CD4-positive, alpha-beta memory T cell (primary cell): Measurements from ENCODE around the gene EFCAB12. TPM values are rescaled to one million over a fixed set of nuclear protein-coding genes. Genes with fewer than 3 reads are reported as not detected.
"Not testable (repeated sequence)": the region's sequence is repeated elsewhere in the genome, so short reads cannot be mapped to it uniquely, and the experiment has no call there.

Experiments
- CTCF ChIA-PET: fragments of 350-600 bp; sonication (Branson Sonifier 250); formaldehyde crosslinking; loops from one replicate; lab custom pipeline; 2021; ENCODE audit warnings: inconsistent platforms; ENCODE audit not compliant: partially characterized antibody; lab: Charles Lee
- POLR2A ChIA-PET: fragments of 350-600 bp; sonication (Branson Sonifier 250); formaldehyde crosslinking; loops from one replicate; lab custom pipeline; 2021; ENCODE audit not compliant: partially characterized antibody; lab: Charles Lee
- DNase-seq, 5 donors: peaks; one replicate each; pipeline versions ENCODE4 v3.0.0 to v3.0.0-alpha.2; 2020 to 2022; ENCODE audit warnings: mixed read lengths in 1 of 5
- H3K27ac ChIP-seq: one replicate; pipeline ENCODE4 v1.7.0; 2013; ENCODE audit warnings: low read depth, low read length
- H3K27me3 ChIP-seq: 2 replicates; pipeline ENCODE4 v1.7.0; 2013; ENCODE audit warnings: mild to moderate bottlenecking, low read length, moderate library complexity; ENCODE audit not compliant: insufficient read depth
- H3K36me3 ChIP-seq: 2 replicates; pipeline ENCODE4 v1.7.0; 2013; ENCODE audit warnings: mild to moderate bottlenecking, low read length, moderate library complexity; ENCODE audit not compliant: insufficient read depth
- H3K4me1 ChIP-seq: 2 replicates; pipeline ENCODE4 v1.7.0; 2013; ENCODE audit warnings: mild to moderate bottlenecking, low read length, moderate library complexity; ENCODE audit not compliant: insufficient read depth
- H3K4me3 ChIP-seq, 2 donors: one replicate each; pipeline ENCODE4 v1.7.0; 2013; ENCODE audit warnings: low read length in 2 of 2, mild to moderate bottlenecking in 1 of 2
- H3K9me3 ChIP-seq, 2 donors: one replicate each; pipeline ENCODE4 v1.7.0; 2013; ENCODE audit warnings: low read length in 2 of 2, control low read depth in 1 of 2; ENCODE audit not compliant: control insufficient read depth in 1 of 2
- H3K27ac Mint-ChIP-seq, 7 donors: one replicate each; pipeline ENCODE4 v1.8.0; 2020 to 2021; ENCODE audit warnings: mixed read lengths in 7 of 7, mild to moderate bottlenecking in 6 of 7, inconsistent platforms in 3 of 7, moderate library complexity in 3 of 7
- H3K27me3 Mint-ChIP-seq, 2 donors: one replicate each; pipeline ENCODE4 v1.8.0; 2020 to 2021; ENCODE audit warnings: mixed read lengths in 2 of 2
- H3K36me3 Mint-ChIP-seq, 2 donors: one replicate each; pipeline ENCODE4 v1.8.0; 2020 to 2021; ENCODE audit warnings: mixed read lengths in 2 of 2, inconsistent platforms in 1 of 2, mild to moderate bottlenecking in 1 of 2
- H3K4me1 Mint-ChIP-seq, 4 donors: one replicate each; pipeline ENCODE4 v1.8.0; 2020 to 2021; ENCODE audit warnings: mixed read lengths in 4 of 4, mild to moderate bottlenecking in 1 of 4
- H3K4me3 Mint-ChIP-seq, 8 donors: one replicate each; pipeline ENCODE4 v1.8.0; 2020 to 2021; ENCODE audit warnings: mixed read lengths in 8 of 8, mild to moderate bottlenecking in 7 of 8, moderate library complexity in 6 of 8, inconsistent platforms in 3 of 8
- H3K9me3 Mint-ChIP-seq, 8 donors: one replicate each; pipeline ENCODE4 v1.8.0; 2020 to 2021; ENCODE audit warnings: mixed read lengths in 8 of 8, mild to moderate bottlenecking in 5 of 8, inconsistent platforms in 3 of 8, moderate library complexity in 1 of 8
- intact Hi-C: fragments of 100-400 bp; cut with micrococcal nuclease; formaldehyde crosslinking; loops from one replicate; pipeline ENCODE4 v1.15.1; 2023
- polyA plus RNA-seq, 2 donors: library from polyadenylated mRNA; unstranded; fragments of 300-500 nt; fragmentation: Illumina TruSeq; gene quantifications; one replicate each; pipeline ENCODE4 v1.2.3, GENCODE V29; 2021
- total RNA-seq, 2 experiments: library from RNA; stranded (reverse); gene quantifications; one replicate each; pipeline ENCODE4 v1.2.3, GENCODE V29; 2021

EFCAB12 gene
- total and polyA plus RNA-seq, 4 experiments from 2014 or later, result 0.09 to 1.6 (median 1.5) TPM; not detected in 1

GRCh38 chr3:129391583-129391982 is 36.9 kb downstream of the EFCAB12 start:
- Mint-ChIP-seq H3K36me3 (peaks cover 52 to 80% of the 10 kb centered on the region in 2 donors), H3K4me1 (peaks cover 4 to 19% (median 7%) of the 10 kb centered on the region in 4 donors)
- H3K9me3 Mint-ChIP-seq, H3K27ac Mint-ChIP-seq, H3K9me3 ChIP-seq, H3K4me1 ChIP-seq, intact Hi-C loops, H3K27me3 Mint-ChIP-seq, H3K27ac ChIP-seq, H3K4me3 ChIP-seq, POLR2A ChIA-PET, H3K27me3 ChIP-seq, H3K4me3 Mint-ChIP-seq, DNase-seq: not testable (repeated sequence)
- CTCF ChIA-PET, result interaction anchor here (0.6 to 0.8 kb wide), 2 partner anchors 8 to 10 kb away, joined by 3 read pairs; no protein-coding TSS in a partner anchor
- H3K36me3 ChIP-seq, result peaks cover 31% of the 10 kb centered on the region

GRCh38 chr3:129389572-129389937 is 38.9 kb downstream of the EFCAB12 start:
- H3K4me1 ChIP-seq, result no peaks in the 10 kb centered on the region
- Mint-ChIP-seq H3K9me3 (no peaks in the 10 kb centered on the region), H3K36me3 (peaks cover 48 to 70% of the 10 kb centered on the region in 2 donors), H3K4me3 (no peak overlapping the region), H3K4me1 (peaks cover 0 to 2% (median under 1%) of the 10 kb centered on the region in 4 donors), H3K27ac (peak overlapping the region in 3 of 7 donors; percentile 8 to 55 (median 29)), H3K27me3 (no peaks in the 10 kb centered on the region)
- H3K4me3 ChIP-seq, result no peak overlapping the region
- no peak for DNase-seq
- H3K36me3 ChIP-seq, result peaks cover 27% of the 10 kb centered on the region
- H3K27ac ChIP-seq, result no peak overlapping the region
- CTCF ChIA-PET, result no interaction called here
- intact Hi-C loops, result no loop called here
- H3K9me3 ChIP-seq, result no peaks in the 10 kb centered on the region
- no peaks in the 10 kb centered on the region for H3K27me3 ChIP-seq
- POLR2A ChIA-PET, result no interaction called here

- H3K4me1 ChIP-seq, H3K4me3 ChIP-seq, H3K4me3 Mint-ChIP-seq, H3K27me3 ChIP-seq, CTCF ChIA-PET, H3K9me3 Mint-ChIP-seq, H3K27ac ChIP-seq, H3K4me1 Mint-ChIP-seq, H3K9me3 ChIP-seq, DNase-seq, intact Hi-C loops, H3K27me3 Mint-ChIP-seq, POLR2A ChIA-PET: not testable (repeated sequence)
- H3K36me3 ChIP-seq, result peaks cover 27% of the 10 kb centered on the region
- H3K27ac Mint-ChIP-seq, result peak overlapping the region in 3 of 7 donors; percentile 8 to 55 (median 31)
- peaks cover 43 to 67% of the 10 kb centered on the region in 2 donors for H3K36me3 Mint-ChIP-seq
Observed at GRCh38 chr3:129388791-129389571, 39.5 kb downstream of the EFCAB12 start.

GRCh38 chr3:129387487-129387886 is 40.9 kb downstream of the EFCAB12 start:
- no peaks in the 10 kb centered on the region for H3K4me1 ChIP-seq
- H3K4me3 ChIP-seq, result no peak overlapping the region
- Mint-ChIP-seq H3K27ac (no peak overlapping the region), H3K36me3 (peaks cover 42 to 56% of the 10 kb centered on the region in 2 donors), H3K9me3 (no peaks in the 10 kb centered on the region), H3K4me3 (no peak overlapping the region), H3K4me1 (peaks cover 0 to 3% (median 0%) of the 10 kb centered on the region in 4 donors), H3K27me3 (no peaks in the 10 kb centered on the region)
- no peaks in the 10 kb centered on the region for H3K27me3 ChIP-seq
- ChIA-PET CTCF (no interaction called here), POLR2A (no interaction called here)
- no peak for DNase-seq
- intact Hi-C loops, result no loop called here
- H3K36me3 ChIP-seq, result peaks cover 21% of the 10 kb centered on the region
- no peaks in the 10 kb centered on the region for H3K9me3 ChIP-seq
- no peak overlapping the region for H3K27ac ChIP-seq

GRCh38 chr3:129386984-129387383 is 41.5 kb downstream of the EFCAB12 start:
- no peak overlapping the region for H3K4me3 Mint-ChIP-seq
- no peaks in the 10 kb centered on the region for H3K4me1 ChIP-seq
- intact Hi-C loops, result no loop called here
- ChIA-PET CTCF (interaction anchor here (1.5 kb wide), 1 partner anchor 13 kb away, joined by 5 read pairs; no protein-coding TSS in a partner anchor), POLR2A (no interaction called here)
- peaks cover 0 to 3% (median 0%) of the 10 kb centered on the region in 4 donors for H3K4me1 Mint-ChIP-seq
- no peaks in the 10 kb centered on the region for H3K9me3 ChIP-seq
- peaks cover 39 to 52% of the 10 kb centered on the region in 2 donors for H3K36me3 Mint-ChIP-seq
- no peaks in the 10 kb centered on the region for H3K9me3 Mint-ChIP-seq
- no peak for DNase-seq
- H3K4me3 ChIP-seq, result no peak overlapping the region
- no peak overlapping the region for H3K27ac ChIP-seq
- no peaks in the 10 kb centered on the region for H3K27me3 ChIP-seq
- peaks cover 21% of the 10 kb centered on the region for H3K36me3 ChIP-seq
- no peaks in the 10 kb centered on the region for H3K27me3 Mint-ChIP-seq
- no peak overlapping the region for H3K27ac Mint-ChIP-seq

- CTCF ChIA-PET, result interaction anchor here (1.5 kb wide), 1 partner anchor 14 kb away, joined by 5 read pairs; no protein-coding TSS in a partner anchor
- H3K27ac ChIP-seq, H3K4me3 ChIP-seq, H3K9me3 ChIP-seq, H3K4me3 Mint-ChIP-seq, intact Hi-C loops, H3K4me1 Mint-ChIP-seq, H3K4me1 ChIP-seq, DNase-seq, H3K27me3 ChIP-seq, H3K27me3 Mint-ChIP-seq, H3K9me3 Mint-ChIP-seq, POLR2A ChIA-PET: not testable (repeated sequence)
- peak overlapping the region in 1 of 7 donors; percentile 34 for H3K27ac Mint-ChIP-seq
- peaks cover 32 to 40% of the 10 kb centered on the region in 2 donors for H3K36me3 Mint-ChIP-seq
- peaks cover 10% of the 10 kb centered on the region for H3K36me3 ChIP-seq
Observed at GRCh38 chr3:129385507-129385906, 42.9 kb downstream of the EFCAB12 start.

GRCh38 chr3:129384594-129385323 is 43.7 kb downstream of the EFCAB12 start:
- Histone ChIP-seq H3K4me1 (no peaks in the 10 kb centered on the region), H3K9me3 (no peaks in the 10 kb centered on the region), H3K27me3 (no peaks in the 10 kb centered on the region), H3K4me3 (no peak overlapping the region), H3K27ac (no peak overlapping the region), H3K36me3 (peaks cover 7% of the 10 kb centered on the region)
- DNase-seq, result no peak
- H3K4me1 Mint-ChIP-seq, result peaks cover 0 to 3% (median 0%) of the 10 kb centered on the region in 4 donors
- CTCF ChIA-PET, result interaction anchor here (2.0 to 2.8 kb wide), 3 partner anchors 15 to 441 kb away, joined by 5 to 24 read pairs (median 17); no protein-coding TSS in a partner anchor
- H3K36me3 Mint-ChIP-seq, result peaks cover 30 to 41% of the 10 kb centered on the region in 2 donors
- H3K9me3 Mint-ChIP-seq, result no peaks in the 10 kb centered on the region
- H3K4me3 Mint-ChIP-seq, result no peak overlapping the region
- POLR2A ChIA-PET, result no interaction called here
- H3K27ac Mint-ChIP-seq, result peak overlapping the region in 2 of 7 donors; percentile 8 to 34
- intact Hi-C loops, result no loop called here
- H3K27me3 Mint-ChIP-seq, result no peaks in the 10 kb centered on the region
